ENCODE measurements around the gene KCNE2.

Gene KCNE2

DNA sequence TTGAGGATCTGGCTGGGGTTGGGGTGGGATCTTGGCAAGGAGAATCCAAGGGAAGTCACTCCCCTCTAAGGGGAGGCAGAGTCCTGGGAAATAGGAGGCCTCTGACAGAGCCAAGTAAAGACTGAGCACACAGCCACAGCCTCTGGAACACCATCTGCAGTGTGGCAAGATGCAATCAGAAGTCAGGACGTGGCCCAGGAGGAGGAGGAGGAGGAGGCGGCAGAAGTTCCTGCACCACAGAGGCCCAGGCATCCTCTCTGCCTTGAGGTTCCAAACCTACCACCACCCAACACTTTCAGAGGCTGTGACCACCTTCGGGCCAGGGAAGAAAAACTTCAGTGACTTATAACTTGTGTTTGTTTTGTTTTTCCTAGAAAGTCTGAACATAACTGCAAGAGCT lies 23.7 kb upstream of the KCNE2 start:
- Histone ChIP-seq H3K9me3 (ENCODE audit: control insufficient read depth, low read length) (no peaks in the 10 kb centered on the region), H3K27me3 (ENCODE audit: control insufficient read depth, insufficient read depth, low read length) (peaks cover 4% of the 10 kb centered on the region), H3K4me1 (ENCODE audit: control insufficient read depth, insufficient read depth, low read length) (no peaks in the 10 kb centered on the region), H3K4me3 (ENCODE audit: low read length) (no peak overlapping the region), H3K36me3 (ENCODE audit: control insufficient read depth, insufficient read depth, low read length) (no peaks in the 10 kb centered on the region), H3K9ac (ENCODE audit: low read length) (no peak overlapping the region)

DNA sequence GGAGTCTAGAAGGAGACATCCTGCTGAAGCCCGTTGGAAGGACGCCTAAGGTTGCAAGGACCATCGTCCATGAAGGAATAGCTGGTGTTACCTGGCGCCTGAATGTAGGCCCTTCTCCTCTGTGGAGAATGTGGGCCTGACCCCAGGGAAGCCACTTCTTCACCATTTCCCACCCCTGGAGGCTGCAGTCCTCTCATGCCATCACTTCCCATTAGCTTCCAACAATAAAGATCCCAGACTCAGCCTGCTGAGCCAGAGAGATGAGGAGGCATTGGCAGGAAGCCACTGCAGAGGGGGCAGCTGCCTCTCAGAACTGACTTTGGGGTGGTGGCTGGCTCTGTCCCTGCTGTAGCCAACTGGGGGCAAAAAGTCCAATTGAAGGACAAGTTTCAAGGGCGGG lies 21.3 kb upstream of the KCNE2 start:
- Histone ChIP-seq H3K36me3 (ENCODE audit: control insufficient read depth, insufficient read depth, low read length) (no peaks in the 10 kb centered on the region), H3K4me3 (ENCODE audit: low read length) (no peak overlapping the region), H3K27me3 (ENCODE audit: control insufficient read depth, insufficient read depth, low read length) (peaks cover 4% of the 10 kb centered on the region), H3K4me1 (ENCODE audit: control insufficient read depth, insufficient read depth, low read length) (no peaks in the 10 kb centered on the region), H3K9me3 (ENCODE audit: control insufficient read depth, low read length) (no peaks in the 10 kb centered on the region), H3K9ac (ENCODE audit: low read length) (no peak overlapping the region)

DNA sequence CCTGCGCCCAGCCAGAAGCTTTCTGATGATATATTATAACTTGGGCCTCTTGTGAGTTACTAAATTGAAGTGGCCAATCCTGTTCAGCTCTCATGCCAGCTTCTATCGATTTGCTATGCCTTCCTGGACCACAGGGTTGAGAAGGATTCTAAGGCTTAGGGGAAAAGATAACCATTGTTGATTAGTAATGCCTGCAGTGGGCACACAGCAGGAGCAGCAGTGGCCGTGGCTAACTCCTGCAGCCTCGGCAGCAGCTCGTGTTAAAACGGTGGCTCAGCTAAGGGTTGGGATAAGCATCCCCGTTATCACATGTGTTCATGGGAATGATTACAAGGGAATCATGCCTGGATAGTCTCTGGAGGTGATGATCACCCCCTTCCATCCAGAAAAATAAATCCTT lies 20.5 kb upstream of the KCNE2 start:
- H3K27me3 ChIP-seq (ENCODE audit: control insufficient read depth, insufficient read depth, low read length), result peaks cover 4% of the 10 kb centered on the region
- H3K4me1 ChIP-seq (ENCODE audit: control insufficient read depth, insufficient read depth, low read length), result no peaks in the 10 kb centered on the region
- no peaks in the 10 kb centered on the region for H3K36me3 ChIP-seq (ENCODE audit: control insufficient read depth, insufficient read depth, low read length)
- no peaks in the 10 kb centered on the region for H3K9me3 ChIP-seq (ENCODE audit: control insufficient read depth, low read length)
- H3K9ac ChIP-seq (ENCODE audit: low read length), result no peak overlapping the region
- H3K4me3 ChIP-seq (ENCODE audit: low read length), result no peak overlapping the region

DNA sequence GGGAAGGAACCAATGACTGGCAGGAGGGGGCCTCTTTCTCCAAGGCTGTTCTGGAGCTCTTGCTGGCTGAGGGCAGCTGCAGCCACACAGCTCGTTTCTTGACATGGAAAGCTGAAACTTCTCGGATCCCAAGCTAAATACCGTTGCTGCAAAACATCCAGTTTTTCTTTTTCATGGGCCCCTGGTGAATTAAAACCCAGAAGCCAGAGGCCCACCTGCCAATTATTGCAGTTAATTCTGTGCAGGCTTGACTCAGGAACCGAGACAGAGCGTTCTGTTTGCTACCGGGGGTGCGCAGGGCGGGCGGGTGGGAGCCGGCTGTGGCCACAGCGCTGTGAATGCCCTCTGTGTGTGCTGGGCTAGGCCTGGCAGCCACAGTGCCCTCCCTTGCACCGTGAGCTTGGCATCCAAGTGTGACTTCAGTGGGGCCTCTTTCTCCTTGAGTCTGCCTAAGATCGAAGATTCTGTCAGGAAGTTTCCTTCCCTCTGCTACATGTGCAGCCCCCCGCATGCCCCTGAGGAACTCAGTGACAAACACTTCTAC lies 19.9 kb upstream of the KCNE2 start:
- no peak overlapping the region for H3K9ac ChIP-seq (ENCODE audit: low read length)

DNA sequence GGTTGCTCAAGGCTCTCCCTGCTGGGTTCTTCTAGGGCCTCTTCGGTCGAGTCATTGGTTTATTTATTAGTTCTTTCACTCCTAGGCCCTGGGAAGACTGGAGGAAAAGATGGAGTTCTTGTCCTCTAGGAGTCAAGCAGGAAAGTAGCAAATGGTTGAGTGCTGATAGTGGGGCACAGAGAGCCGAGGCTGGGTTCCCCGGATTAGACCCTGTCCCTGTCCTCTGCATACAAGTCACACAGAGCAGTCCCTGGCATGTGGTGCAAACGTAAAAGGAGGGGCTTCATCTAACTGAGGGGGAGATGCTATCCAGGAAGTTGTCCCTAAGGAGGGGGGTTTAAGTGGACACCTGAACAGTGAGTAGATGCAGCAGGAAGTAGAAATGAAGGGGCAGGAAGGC lies 19.2 kb upstream of the KCNE2 start:
- H3K4me1 ChIP-seq (ENCODE audit: control insufficient read depth, insufficient read depth, low read length), result no peaks in the 10 kb centered on the region
- no peaks in the 10 kb centered on the region for H3K9me3 ChIP-seq (ENCODE audit: control insufficient read depth, low read length)
- H3K36me3 ChIP-seq (ENCODE audit: control insufficient read depth, insufficient read depth, low read length), result no peaks in the 10 kb centered on the region
- H3K27me3 ChIP-seq (ENCODE audit: control insufficient read depth, insufficient read depth, low read length), result peaks cover 3% of the 10 kb centered on the region
- H3K9ac ChIP-seq (ENCODE audit: low read length), result no peak overlapping the region
- no peak overlapping the region for H3K4me3 ChIP-seq (ENCODE audit: low read length)

More for the DNA sequence above, 19.9 kb upstream of the KCNE2 start:
- H3K4me3 ChIP-seq (ENCODE audit: low read length), result no peak overlapping the region
- no peaks in the 10 kb centered on the region for H3K4me1 ChIP-seq (ENCODE audit: control insufficient read depth, insufficient read depth, low read length)
- H3K36me3 ChIP-seq (ENCODE audit: control insufficient read depth, insufficient read depth, low read length), result no peaks in the 10 kb centered on the region
- peaks cover 4% of the 10 kb centered on the region for H3K27me3 ChIP-seq (ENCODE audit: control insufficient read depth, insufficient read depth, low read length)
- no peaks in the 10 kb centered on the region for H3K9me3 ChIP-seq (ENCODE audit: control insufficient read depth, low read length)

DNA sequence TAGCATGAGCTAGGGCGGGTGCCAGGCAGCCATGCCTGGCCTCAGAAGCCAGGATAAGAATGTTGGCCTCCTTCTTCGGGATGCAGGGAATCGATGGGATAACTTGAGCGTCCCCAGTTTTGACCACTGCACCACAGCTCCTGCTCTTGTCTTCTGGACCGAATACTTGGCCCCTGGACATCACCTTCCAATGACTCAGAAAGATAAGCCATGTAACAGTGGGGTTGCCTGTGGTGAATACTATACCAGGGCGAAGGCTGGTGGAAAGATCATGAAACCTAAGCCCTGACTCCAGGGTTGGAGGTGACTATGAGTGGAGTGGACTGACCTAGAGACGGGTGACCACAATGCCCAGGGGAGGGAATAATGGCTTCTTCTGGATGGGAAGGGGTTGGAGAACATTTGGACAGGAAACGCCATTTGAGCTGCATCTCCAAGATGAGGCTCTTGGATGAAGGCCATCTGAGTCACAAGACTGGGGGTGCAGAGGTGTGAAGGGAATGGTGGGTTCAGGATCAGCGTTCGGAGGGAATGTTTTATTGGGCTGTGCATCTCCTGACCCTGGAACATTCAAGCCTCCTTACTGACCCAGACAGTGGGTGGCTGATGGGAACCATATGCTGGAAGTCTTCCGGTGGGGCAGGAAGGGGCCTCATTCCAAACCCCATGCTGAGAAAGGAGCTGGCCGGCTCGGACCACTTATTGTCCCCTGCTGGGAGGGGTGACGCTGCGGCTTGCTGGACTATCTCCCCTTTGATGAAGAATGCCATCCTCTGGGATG lies 18.5 kb upstream of the KCNE2 start:
- Histone ChIP-seq H3K9ac (ENCODE audit: low read length) (no peak overlapping the region), H3K9me3 (ENCODE audit: control insufficient read depth, low read length) (no peaks in the 10 kb centered on the region), H3K4me1 (ENCODE audit: control insufficient read depth, insufficient read depth, low read length) (no peaks in the 10 kb centered on the region), H3K4me3 (ENCODE audit: low read length) (no peak overlapping the region), H3K36me3 (ENCODE audit: control insufficient read depth, insufficient read depth, low read length) (no peaks in the 10 kb centered on the region), H3K27me3 (ENCODE audit: control insufficient read depth, insufficient read depth, low read length) (no peaks in the 10 kb centered on the region)

DNA sequence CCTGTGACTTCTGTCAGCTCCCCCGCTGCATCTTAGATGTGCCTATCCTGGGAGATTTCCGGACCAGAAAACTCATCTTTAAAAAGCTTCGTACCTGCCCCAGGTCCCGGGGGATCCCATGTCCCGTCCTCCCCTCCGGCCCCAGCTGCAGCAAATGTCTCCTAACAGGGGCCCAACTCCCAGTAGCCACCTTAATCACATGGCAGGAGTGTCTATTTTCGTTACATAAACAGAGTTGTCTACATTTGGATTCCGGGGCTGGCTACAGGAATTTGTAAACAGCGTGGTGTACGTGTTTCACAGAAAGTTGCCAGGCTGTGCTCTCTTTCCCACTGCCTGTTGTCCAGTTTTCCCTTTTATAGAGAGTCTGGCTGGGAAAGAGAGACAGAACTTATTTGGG lies 17.9 kb upstream of the KCNE2 start:
- Histone ChIP-seq H3K4me3 (ENCODE audit: low read length) (no peak overlapping the region), H3K27me3 (ENCODE audit: control insufficient read depth, insufficient read depth, low read length) (no peaks in the 10 kb centered on the region), H3K9ac (ENCODE audit: low read length) (no peak overlapping the region), H3K9me3 (ENCODE audit: control insufficient read depth, low read length) (no peaks in the 10 kb centered on the region), H3K36me3 (ENCODE audit: control insufficient read depth, insufficient read depth, low read length) (no peaks in the 10 kb centered on the region), H3K4me1 (ENCODE audit: control insufficient read depth, insufficient read depth, low read length) (no peaks in the 10 kb centered on the region)

DNA sequence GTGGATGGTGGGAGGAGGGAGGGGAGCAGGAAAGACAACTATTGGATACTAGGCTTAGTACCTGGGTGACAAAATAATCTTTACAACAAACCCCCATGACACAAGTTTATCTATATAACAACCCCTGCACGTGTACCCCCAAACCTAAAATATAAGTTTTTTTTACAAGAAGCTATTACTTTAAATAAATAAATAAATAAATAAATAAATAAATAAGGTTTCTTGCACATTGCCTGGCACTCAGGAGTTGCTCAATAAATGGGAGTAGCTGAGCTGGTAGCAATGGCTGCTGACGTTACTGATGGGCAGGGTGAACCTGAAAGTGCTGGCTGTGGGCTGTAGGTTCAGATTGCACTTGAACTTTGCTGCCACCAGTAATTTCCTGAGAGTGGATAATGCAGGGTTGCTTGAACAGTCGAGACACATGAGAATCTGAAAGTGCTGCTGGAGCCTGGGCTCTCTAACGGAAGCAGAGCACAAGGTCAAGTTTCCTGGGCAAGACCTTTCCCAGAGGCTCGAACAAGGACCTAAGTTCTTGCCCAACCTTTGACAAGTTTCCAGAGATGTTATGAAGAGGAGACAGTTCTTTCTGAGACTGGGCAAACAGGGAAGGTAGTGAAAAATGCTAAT lies 14.8 kb upstream of the KCNE2 start:
- no peaks in the 10 kb centered on the region for H3K4me1 ChIP-seq (ENCODE audit: control insufficient read depth, insufficient read depth, low read length)
- no peak overlapping the region for H3K4me3 ChIP-seq (ENCODE audit: low read length)
- H3K27me3 ChIP-seq (ENCODE audit: control insufficient read depth, insufficient read depth, low read length), result no peaks in the 10 kb centered on the region
- no peaks in the 10 kb centered on the region for H3K36me3 ChIP-seq (ENCODE audit: control insufficient read depth, insufficient read depth, low read length)
- no peak overlapping the region for H3K9ac ChIP-seq (ENCODE audit: low read length)
- no peaks in the 10 kb centered on the region for H3K9me3 ChIP-seq (ENCODE audit: control insufficient read depth, low read length)

DNA sequence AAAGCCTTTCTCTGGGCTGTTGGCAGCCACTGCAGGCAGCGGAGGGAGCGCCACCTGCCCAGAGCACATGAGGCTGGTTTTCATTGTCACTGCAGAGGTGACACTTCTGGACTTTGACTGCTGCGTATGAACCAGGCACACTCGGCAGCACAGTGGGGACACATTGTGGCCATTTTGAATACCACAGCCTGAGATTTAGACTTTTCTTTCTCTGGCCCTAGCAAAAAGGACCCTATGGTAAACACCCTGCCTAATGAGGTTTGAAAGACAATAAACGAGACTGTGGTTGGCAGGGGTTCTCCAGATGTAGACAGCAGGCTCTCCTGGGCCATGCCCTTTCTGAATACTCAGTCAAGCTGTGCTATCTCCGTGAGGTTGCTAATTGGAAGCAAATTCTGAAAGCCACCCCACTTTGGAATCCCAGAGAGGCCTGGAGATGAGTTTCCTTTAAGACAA lies 12.0 kb upstream of the KCNE2 start:
- no peaks in the 10 kb centered on the region for H3K9me3 ChIP-seq (ENCODE audit: control insufficient read depth, low read length)
- H3K27me3 ChIP-seq (ENCODE audit: control insufficient read depth, insufficient read depth, low read length), result no peaks in the 10 kb centered on the region
- H3K4me1 ChIP-seq (ENCODE audit: control insufficient read depth, insufficient read depth, low read length), result no peaks in the 10 kb centered on the region
- peak overlapping the region; percentile 24 for H3K9ac ChIP-seq (ENCODE audit: low read length)
- no peaks in the 10 kb centered on the region for H3K36me3 ChIP-seq (ENCODE audit: control insufficient read depth, insufficient read depth, low read length)
- H3K4me3 ChIP-seq (ENCODE audit: low read length), result no peak overlapping the region

DNA sequence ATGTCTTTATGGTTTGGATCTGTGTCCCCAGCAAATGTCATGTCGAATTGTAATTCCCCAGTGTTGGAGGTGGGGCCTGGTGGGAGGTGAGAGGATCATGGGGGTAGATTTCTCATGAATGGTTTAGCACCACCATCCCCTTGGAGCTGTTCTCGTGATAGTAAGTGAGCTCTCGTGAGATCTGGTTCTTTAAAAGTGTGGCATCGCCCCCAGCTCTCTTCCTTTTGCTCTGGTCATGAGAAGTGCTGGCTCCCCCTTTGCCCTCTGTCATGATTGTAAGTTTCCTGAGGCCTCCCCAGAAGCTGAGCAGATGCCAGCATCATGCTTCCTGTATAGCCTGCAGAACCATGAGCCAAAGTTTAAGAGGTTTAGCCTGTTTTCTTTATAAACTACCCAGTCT lies 11.2 kb upstream of the KCNE2 start:
- Histone ChIP-seq H3K9me3 (ENCODE audit: control insufficient read depth, low read length) (no peaks in the 10 kb centered on the region), H3K36me3 (ENCODE audit: control insufficient read depth, insufficient read depth, low read length) (no peaks in the 10 kb centered on the region), H3K27me3 (ENCODE audit: control insufficient read depth, insufficient read depth, low read length) (no peaks in the 10 kb centered on the region), H3K4me3 (ENCODE audit: low read length) (no peak overlapping the region), H3K9ac (ENCODE audit: low read length) (no peak overlapping the region), H3K4me1 (ENCODE audit: control insufficient read depth, insufficient read depth, low read length) (no peaks in the 10 kb centered on the region)

DNA sequence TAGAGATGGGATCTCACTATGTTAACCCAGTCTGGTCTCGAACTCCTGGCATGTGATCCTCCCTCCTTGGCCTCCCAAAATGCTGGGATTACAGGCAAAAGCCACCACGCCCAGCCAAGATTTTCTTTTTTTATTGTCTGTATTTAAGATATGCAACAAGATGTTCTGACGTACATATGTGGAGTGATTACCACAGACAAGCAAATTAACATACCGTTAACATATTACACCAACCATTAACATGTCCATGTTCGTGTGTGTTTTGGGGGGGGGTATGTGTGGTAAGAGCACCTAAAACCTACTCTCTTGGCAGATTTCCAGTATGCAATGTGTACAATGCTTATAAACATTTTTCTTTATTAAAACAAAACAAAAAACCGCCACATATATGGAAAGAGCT lies 10.6 kb upstream of the KCNE2 start:
- H3K27me3 ChIP-seq (ENCODE audit: control insufficient read depth, insufficient read depth, low read length), result no peaks in the 10 kb centered on the region
- no peak overlapping the region for H3K9ac ChIP-seq (ENCODE audit: low read length)
- no peaks in the 10 kb centered on the region for H3K36me3 ChIP-seq (ENCODE audit: control insufficient read depth, insufficient read depth, low read length)
- H3K9me3 ChIP-seq (ENCODE audit: control insufficient read depth, low read length), result no peaks in the 10 kb centered on the region
- no peak overlapping the region for H3K4me3 ChIP-seq (ENCODE audit: low read length)
- H3K4me1 ChIP-seq (ENCODE audit: control insufficient read depth, insufficient read depth, low read length), result no peaks in the 10 kb centered on the region

DNA sequence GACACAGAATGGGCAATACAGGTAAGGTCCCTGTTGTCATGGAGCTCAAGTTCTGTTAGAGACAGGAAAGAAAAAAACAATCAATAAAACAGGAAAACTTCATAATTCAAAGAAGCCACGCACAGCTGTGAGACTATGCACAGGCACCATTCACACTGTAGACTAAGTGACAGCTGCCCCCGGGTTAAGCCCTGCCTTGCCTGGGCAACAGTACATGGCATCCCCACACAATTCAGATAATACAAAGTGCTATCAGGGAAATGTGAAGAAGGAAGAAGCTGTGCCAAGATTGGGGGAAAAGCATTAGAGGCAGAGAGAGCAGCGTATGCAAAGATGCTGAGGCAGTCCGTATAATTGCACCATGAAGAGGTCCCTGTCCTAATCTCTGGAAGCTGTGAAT lies 9.0 kb upstream of the KCNE2 start:
- H3K9ac ChIP-seq (ENCODE audit: low read length), result no peak overlapping the region
- no peaks in the 10 kb centered on the region for H3K36me3 ChIP-seq (ENCODE audit: control insufficient read depth, insufficient read depth, low read length)
- H3K4me3 ChIP-seq (ENCODE audit: low read length), result no peak overlapping the region
- no peaks in the 10 kb centered on the region for H3K9me3 ChIP-seq (ENCODE audit: control insufficient read depth, low read length)
- no peaks in the 10 kb centered on the region for H3K27me3 ChIP-seq (ENCODE audit: control insufficient read depth, insufficient read depth, low read length)
- no peaks in the 10 kb centered on the region for H3K4me1 ChIP-seq (ENCODE audit: control insufficient read depth, insufficient read depth, low read length)
